Endothelial cell of umbilical vein (primary cell): ENCODE results near the gene GUCY1B1. TPM values are rescaled to one million over a fixed set of nuclear protein-coding genes. Genes with fewer than 3 reads are reported as not detected.

Source experiments
- BruUV-seq: library from RNA; stranded (reverse); fragments of 400-500 nt; replicated peaks from 2 replicates; lab custom pipeline; 2021; lab: Mats Ljungman, UMichigan
- CTCF ChIA-PET: fragments of 300-600, 350-600 bp; sonication (Branson Sonifier 250); formaldehyde crosslinking; loops from one replicate; lab custom pipeline; 2021; ENCODE audit warnings: antibody characterized with exemption, inconsistent platforms; lab: Charles Lee
- POLR2A ChIA-PET: fragments of 300-600, 350-600 bp; sonication (Branson Sonifier 250); formaldehyde crosslinking; loops from one replicate; lab custom pipeline; 2021; ENCODE audit warnings: antibody characterized with exemption, inconsistent platforms; lab: Charles Lee
- DNase-seq: peaks from one replicate; pipeline ENCODE4 v3.0.0-alpha.2; 2011; ENCODE audit warnings: low read depth, low spot score
- FAIRE-seq: peaks from 2 replicates; lab custom pipeline; 2011; peaks lifted over from hg19 to GRCh38; lab: Jason Lieb, UNC
- H2AFZ ChIP-seq: 2 replicates; pipeline ENCODE4 v1.6.0; 2012; ENCODE audit warnings: low read depth, low read length, control low read depth, inconsistent platforms
- H3K27ac ChIP-seq: 2 replicates; pipeline ENCODE4 v1.5.1; 2011; ENCODE audit warnings: low read depth, mild to moderate bottlenecking, control low read depth, low read length, moderate library complexity; ENCODE audit not compliant: insufficient read depth
- H3K27me3 ChIP-seq, 2 experiments: 2 replicates each; pipeline versions ENCODE4 v1.6.0 to v1.6.1; 2011; ENCODE audit warnings: low read length in 2 of 2, mixed read lengths in 1 of 2; ENCODE audit not compliant: control insufficient read depth in 2 of 2, insufficient read depth in 2 of 2
- H3K36me3 ChIP-seq, 2 experiments: 2 replicates in 1 of 2; 3 replicates in 1 of 2; pipeline ENCODE4 v1.5.1; 2011; ENCODE audit warnings: low read length in 2 of 2, mild to moderate bottlenecking in 1 of 2, moderate library complexity in 1 of 2; ENCODE audit not compliant: control insufficient read depth in 2 of 2, insufficient read depth in 2 of 2; ENCODE audit errors: extremely low read depth in 1 of 2
- H3K4me1 ChIP-seq: 3 replicates; pipeline ENCODE4 v1.5.1; 2011; ENCODE audit warnings: mild to moderate bottlenecking, low read length; ENCODE audit not compliant: control insufficient read depth, insufficient read depth; ENCODE audit errors: extremely low read depth
- H3K4me2 ChIP-seq: 2 replicates; pipeline ENCODE4 v1.6.1; 2011; ENCODE audit warnings: low read length, control low read depth, mixed read lengths; ENCODE audit not compliant: insufficient read depth
- H3K4me3 ChIP-seq, 3 experiments: fragments of 200-600 bp in 1 of 3; sonication (generic), shearing (Covaris generic) in 1 of 3; replicated peaks in 1 of 3; 2 replicates each; pipeline ENCODE4 v1.5.1; 2011 to 2016; ENCODE audit warnings: control low read depth in 3 of 3, low read length in 3 of 3, mild to moderate bottlenecking in 2 of 3, inconsistent platforms in 1 of 3, low read depth in 1 of 3, moderate library complexity in 1 of 3; ENCODE audit not compliant: insufficient read depth in 1 of 3
- H3K79me2 ChIP-seq: 2 replicates; pipeline ENCODE4 v1.6.0; 2012; ENCODE audit warnings: low read length, inconsistent platforms; ENCODE audit not compliant: control insufficient read depth, insufficient read depth
- H3K9ac ChIP-seq: replicated peaks from 2 replicates; pipeline ENCODE3; 2011; ENCODE audit warnings: low read length, control low read depth; ENCODE audit not compliant: insufficient read depth; ENCODE audit errors: extremely low read depth
- H3K9me1 ChIP-seq: replicated peaks from 3 replicates; pipeline ENCODE4 v1.6.0; 2011; ENCODE audit warnings: mild to moderate bottlenecking, low read length; ENCODE audit not compliant: control insufficient read depth, insufficient read depth; ENCODE audit errors: extremely low read depth
- H3K9me3 ChIP-seq: replicated peaks from 2 replicates; pipeline ENCODE4 v1.5.1; 2012; ENCODE audit warnings: low read length, inconsistent platforms; ENCODE audit not compliant: control insufficient read depth, insufficient read depth
- H4K20me1 ChIP-seq: replicated peaks from 2 replicates; pipeline ENCODE3; 2011; ENCODE audit warnings: mild to moderate bottlenecking, low read length; ENCODE audit not compliant: control insufficient read depth, insufficient read depth; ENCODE audit errors: extremely low read depth
- FOS ChIP-seq: IDR thresholded peaks from 2 replicates; pipeline ENCODE4 v1.6.1; 2011; ENCODE audit warnings: mild to moderate bottlenecking, low read length, moderate library complexity, borderline replicate concordance; ENCODE audit not compliant: insufficient read depth
- GATA2 ChIP-seq: IDR thresholded peaks from 2 replicates; pipeline ENCODE4 v1.7.0; 2011; ENCODE audit warnings: low read depth, mild to moderate bottlenecking, moderate library complexity, mixed read lengths, low read length; ENCODE audit not compliant: insufficient read length, insufficient read depth
- JUN ChIP-seq: IDR thresholded peaks from 2 replicates; pipeline ENCODE4 v1.6.1; 2011; ENCODE audit warnings: borderline replicate concordance, low read depth; ENCODE audit not compliant: insufficient read length, insufficient read depth
- MYC ChIP-seq: IDR thresholded peaks from one replicate; pipeline ENCODE4 v1.6.1; 2011; ENCODE audit warnings: mild to moderate bottlenecking, low read depth, low read length
- dilution Hi-C: fragments of 300-500 bp; cut with MboI; formaldehyde crosslinking; loops from one replicate; pipeline ENCODE4 v1.15.0; 2019; ENCODE audit warnings: low sequenced_read_pairs; ENCODE audit not compliant: extremely low pct_ligation_motif_present
- intact Hi-C: fragments of 100-400 bp; cut with micrococcal nuclease; formaldehyde crosslinking; loops from one replicate; pipeline ENCODE4 v1.10.0; 2022
- polyA plus RNA-seq, 4 experiments: library from polyadenylated mRNA; depleted of rRNA in 3 of 4; stranded (reverse) in 3 of 4; unstranded in 1 of 4; fragments of >200 nt; gene quantifications; 2 replicates each; pipeline versions ENCODE4 v1.2.1 to v1.2.3, GENCODE V29; 2011 to 2012; ENCODE audit warnings: missing spikeins in 1 of 4
- total RNA-seq: library from RNA; stranded (reverse); gene quantifications from 2 replicates; pipeline ENCODE4 v1.2.3, GENCODE V29; 2021
- TF ChIP-seq, protein P1 (sequence below), 2 donors: IDR thresholded peaks; 1 replicate in 1 of 2; 2 replicates in 1 of 2; pipeline ENCODE4 v1.5.1; 2011; ENCODE audit warnings: low read length in 2 of 2, mild to moderate bottlenecking in 2 of 2, moderate library complexity in 2 of 2, control low read depth in 1 of 2, inconsistent platforms in 1 of 2, low read depth in 1 of 2; ENCODE audit not compliant: insufficient read depth in 1 of 2; ENCODE audit errors: extremely low read depth in 1 of 2

GUCY1B1 gene
- total and polyA plus RNA-seq, 2 donors (not counting 3 experiments of a cell fraction or from before 2014, with no cell fraction given), result 1.9 to 4.7 TPM

DNA sequence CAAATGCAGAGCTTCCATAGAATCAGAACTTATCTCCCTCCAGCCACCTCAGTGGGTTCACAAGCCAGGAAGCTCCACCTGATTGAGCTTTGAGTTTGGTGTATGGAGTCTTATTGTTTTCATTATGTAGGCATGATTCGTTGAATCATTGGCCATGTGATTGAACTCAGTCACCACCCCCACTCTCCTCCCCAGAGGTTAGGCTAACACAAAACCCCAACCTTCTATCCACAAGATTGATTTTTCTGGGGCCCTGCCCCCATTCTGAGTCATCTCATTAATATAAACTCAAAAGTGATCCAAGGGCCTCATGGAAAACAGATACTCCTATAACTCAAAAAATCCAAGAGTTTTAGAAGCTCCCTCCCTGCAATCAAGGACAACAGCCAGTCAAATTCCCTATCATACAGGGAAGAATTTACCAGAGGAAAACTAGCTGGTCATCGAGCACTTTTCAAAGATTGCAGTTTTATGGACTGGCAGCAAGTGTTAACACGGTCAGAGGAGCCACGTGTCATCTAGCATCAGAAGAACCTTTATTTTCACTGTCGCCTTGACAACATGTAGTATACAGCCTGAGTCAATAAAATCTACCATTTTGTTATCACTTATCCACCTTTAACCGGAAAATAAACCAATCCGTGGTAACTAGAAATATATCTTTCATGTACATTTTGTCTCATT, 35.9 kb upstream of the GUCY1B1 start:
- Histone ChIP-seq H3K4me3 (no peak overlapping the region), H3K9ac (no peak overlapping the region), H3K27ac (no peak overlapping the region), H3K9me3 (no peaks in the 10 kb centered on the region), H2AFZ (no peak overlapping the region), H3K9me1 (no peaks in the 10 kb centered on the region), H4K20me1 (no peaks in the 10 kb centered on the region), H3K4me1 (no peaks in the 10 kb centered on the region), H3K27me3 (no peaks in the 10 kb centered on the region), H3K79me2 (no peaks in the 10 kb centered on the region), H3K36me3 (no peaks in the 10 kb centered on the region), H3K4me2 (no peak overlapping the region)
- DNase-seq (no peak), FAIRE-seq (no peak)
- no peak for TF ChIP-seq MYC
- no peak for TF ChIP-seq FOS
- TF ChIP-seq GATA2, result no peak
- no peak for TF ChIP-seq JUN
- TF ChIP-seq, protein P1, sequence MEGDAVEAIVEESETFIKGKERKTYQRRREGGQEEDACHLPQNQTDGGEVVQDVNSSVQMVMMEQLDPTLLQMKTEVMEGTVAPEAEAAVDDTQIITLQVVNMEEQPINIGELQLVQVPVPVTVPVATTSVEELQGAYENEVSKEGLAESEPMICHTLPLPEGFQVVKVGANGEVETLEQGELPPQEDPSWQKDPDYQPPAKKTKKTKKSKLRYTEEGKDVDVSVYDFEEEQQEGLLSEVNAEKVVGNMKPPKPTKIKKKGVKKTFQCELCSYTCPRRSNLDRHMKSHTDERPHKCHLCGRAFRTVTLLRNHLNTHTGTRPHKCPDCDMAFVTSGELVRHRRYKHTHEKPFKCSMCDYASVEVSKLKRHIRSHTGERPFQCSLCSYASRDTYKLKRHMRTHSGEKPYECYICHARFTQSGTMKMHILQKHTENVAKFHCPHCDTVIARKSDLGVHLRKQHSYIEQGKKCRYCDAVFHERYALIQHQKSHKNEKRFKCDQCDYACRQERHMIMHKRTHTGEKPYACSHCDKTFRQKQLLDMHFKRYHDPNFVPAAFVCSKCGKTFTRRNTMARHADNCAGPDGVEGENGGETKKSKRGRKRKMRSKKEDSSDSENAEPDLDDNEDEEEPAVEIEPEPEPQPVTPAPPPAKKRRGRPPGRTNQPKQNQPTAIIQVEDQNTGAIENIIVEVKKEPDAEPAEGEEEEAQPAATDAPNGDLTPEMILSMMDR (IDR thresholded peaks at IDR 0.05; ENCODE audit: extremely low read depth in 1 of 2, insufficient read depth in 1 of 2, low read depth in 1 of 2, low read length in 2 of 2), result no peak
- CTCF ChIA-PET, result interaction anchor here (0.6 to 1.6 kb wide), 2 partner anchors 130 to 194 kb away, joined by 3 read pairs; no protein-coding TSS in a partner anchor
- intact Hi-C loops, result no loop called here
- no TSS peak for BruUV-seq
- dilution Hi-C loops, result no loop called here
- POLR2A ChIA-PET, result no interaction called here
